Muscle of leg (tissue), 11 donors: ENCODE measurements around the gene TEX22. TPM values are rescaled to one million over a fixed set of nuclear protein-coding genes. Genes with fewer than 3 reads are reported as not detected.
"Not testable (repeated sequence)": the region's sequence is repeated elsewhere in the genome, so short reads cannot be mapped to it uniquely, and the experiment has no call there.

Experiments used
- DNase-seq: peaks from one replicate; pipeline ENCODE4 v3.0.0; 2013
- H3K27ac ChIP-seq: one replicate; pipeline ENCODE4 v1.5.1; 2013; ENCODE audit warnings: mild to moderate bottlenecking, low read length, control low read depth
- H3K27me3 ChIP-seq: one replicate; pipeline ENCODE4 v1.6.1; 2013; ENCODE audit warnings: low read length; ENCODE audit not compliant: control insufficient read depth, insufficient read depth
- H3K36me3 ChIP-seq: one replicate; pipeline ENCODE4 v1.6.1; 2013; ENCODE audit warnings: low read length; ENCODE audit not compliant: control insufficient read depth, insufficient read depth
- H3K4me1 ChIP-seq: one replicate; pipeline ENCODE4 v1.6.1; 2013; ENCODE audit warnings: low read length; ENCODE audit not compliant: control insufficient read depth, insufficient read depth
- H3K4me3 ChIP-seq: one replicate; pipeline ENCODE4 v1.5.1; 2013; ENCODE audit warnings: low read length, control low read depth
- H3K9me3 ChIP-seq: replicated peaks from 2 replicates; pipeline ENCODE4 v1.6.1; 2013; ENCODE audit warnings: low read depth, low read length; ENCODE audit not compliant: control insufficient read depth
- WGBS: methylation state at CpG from one replicate; pipeline ENCODE4 v1.1.5; 2013; ENCODE audit warnings: missing lambda C conversion rate; ENCODE audit not compliant: insufficient coverage; 5-methylcytosine and 5-hydroxymethylcytosine counted together
- polyA plus RNA-seq, 8 donors: library from polyadenylated mRNA; unstranded; fragments of 120-200 nt; gene quantifications; one replicate each; pipeline versions ENCODE4 v1.2.1 to v1.2.3, GENCODE V29; 2013; ENCODE audit warnings: inconsistent platforms in 1 of 8, low replicate concordance in 1 of 8; ENCODE audit not compliant: insufficient read length in 8 of 8, insufficient read depth in 1 of 8
- total RNA-seq: library from RNA; stranded (reverse); fragments of 120-200 nt; gene quantifications from one replicate; pipeline ENCODE4 v1.2.4, GENCODE V29; 2013

TEX22 gene
- total and polyA plus RNA-seq, 9 donors = 0.23 to 1.1 (median 0.49) TPM

DNA sequence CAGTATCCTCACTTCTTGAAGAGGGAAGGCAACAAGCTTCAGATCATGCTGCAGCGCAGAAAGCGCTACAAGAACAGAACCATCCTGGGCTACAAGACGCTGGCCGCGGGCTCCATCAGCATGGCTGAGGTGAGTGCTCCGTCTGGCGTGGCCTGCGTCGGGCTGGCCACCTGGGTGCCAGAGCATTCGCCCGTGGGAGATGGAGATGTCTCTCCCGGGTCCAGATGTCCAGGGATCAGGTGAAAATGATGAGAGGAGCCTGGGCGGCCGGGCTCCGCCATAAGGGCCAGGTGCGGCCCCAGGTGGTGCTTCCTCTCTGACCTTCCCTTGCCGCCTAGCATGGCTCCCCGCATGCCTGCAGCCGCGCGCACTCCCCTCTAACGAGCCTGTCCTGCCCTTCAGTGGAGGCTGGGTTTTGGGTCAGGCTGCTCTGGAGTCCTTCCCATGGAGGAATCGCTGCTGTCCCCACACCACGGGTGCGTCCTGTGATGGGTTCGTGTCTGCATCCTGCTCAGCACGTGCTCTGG, 43.2 kb upstream of the TEX22 start:
- Histone ChIP-seq H3K4me3 (no peak overlapping the region), H3K9me3 (no peaks in the 10 kb centered on the region), H3K27me3 (no peaks in the 10 kb centered on the region), H3K4me1 (no peaks in the 10 kb centered on the region), H3K36me3 (peaks cover 30% of the 10 kb centered on the region), H3K27ac (no peak overlapping the region)
- WGBS = 83% methylated on average over 25 of the region's 27 CpGs
- DNase-seq = no peak

DNA sequence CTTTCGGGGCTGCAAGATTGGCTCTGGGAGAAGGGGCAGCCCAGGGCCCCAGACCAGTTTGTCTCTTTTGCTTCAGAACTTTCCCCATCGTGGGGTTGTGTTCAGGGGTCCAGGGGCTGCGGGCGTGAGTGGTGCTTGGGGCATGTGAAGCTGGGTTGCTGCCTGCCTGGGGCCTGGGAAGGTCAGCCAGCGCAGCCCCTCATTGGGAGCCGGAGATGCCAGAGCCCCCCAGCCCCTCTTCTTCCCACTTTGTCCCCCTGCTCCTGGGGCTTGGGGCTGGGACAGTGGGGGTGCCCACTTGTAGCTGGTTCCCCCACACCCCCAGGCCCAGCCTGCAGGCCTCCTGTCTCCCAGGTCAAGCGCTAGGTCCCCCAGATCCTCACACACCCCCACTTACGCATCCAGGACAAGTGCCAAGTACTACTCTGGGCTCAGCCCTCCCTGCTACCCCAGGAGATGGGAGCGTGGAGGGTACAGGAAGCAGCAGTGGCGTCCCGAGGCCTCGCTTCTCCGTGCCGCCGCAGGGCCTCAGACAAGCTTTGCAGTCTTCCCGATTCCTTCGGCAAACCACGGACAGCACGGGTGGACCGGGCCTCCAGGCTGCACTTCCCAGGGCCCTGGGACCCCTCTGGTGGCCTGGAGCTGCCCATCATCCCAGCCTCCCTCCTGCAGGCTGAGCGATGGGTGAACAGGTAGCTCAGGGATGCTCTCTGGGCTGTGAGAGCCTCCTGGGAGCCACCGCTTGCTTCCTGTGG, 42.3 kb upstream of the TEX22 start:
- H3K4me1 ChIP-seq = no peaks in the 10 kb centered on the region
- no peak overlapping the region for H3K27ac ChIP-seq
- H3K27me3 ChIP-seq = no peaks in the 10 kb centered on the region
- no peak overlapping the region for H3K4me3 ChIP-seq
- no peak for DNase-seq
- 59% methylated on average over 15 of the region's 22 CpGs for WGBS
- H3K9me3 ChIP-seq = no peaks in the 10 kb centered on the region
- H3K36me3 ChIP-seq = peaks cover 35% of the 10 kb centered on the region

DNA sequence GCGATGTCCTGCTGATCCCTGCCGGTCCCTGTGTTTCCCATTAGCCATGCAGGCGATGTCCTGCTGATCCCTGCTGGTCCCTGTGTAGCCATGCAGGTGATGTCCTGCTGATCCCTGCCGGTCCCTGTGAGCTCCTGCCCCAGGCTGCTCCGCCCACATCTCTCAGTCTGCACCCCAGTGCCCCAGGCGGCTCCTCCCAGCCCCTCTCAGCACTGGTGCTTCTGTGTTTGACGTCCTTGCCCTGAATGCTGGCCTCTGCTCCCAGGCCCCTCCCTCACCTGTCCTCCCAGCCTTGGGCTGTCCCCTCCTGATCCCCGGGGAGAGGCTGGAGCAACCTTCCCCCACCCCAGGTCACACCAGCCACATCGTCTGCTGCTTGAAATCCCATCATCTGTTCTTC, 41.4 kb upstream of the TEX22 start:
- H3K27me3 ChIP-seq = no peaks in the 10 kb centered on the region
- no peak overlapping the region for H3K4me3 ChIP-seq
- no peaks in the 10 kb centered on the region for H3K9me3 ChIP-seq
- no peak for DNase-seq
- H3K4me1 ChIP-seq = no peaks in the 10 kb centered on the region
- peaks cover 36% of the 10 kb centered on the region for H3K36me3 ChIP-seq
- no peak overlapping the region for H3K27ac ChIP-seq
- WGBS = 55% methylated on average over 9 of the region's 9 CpGs

DNA sequence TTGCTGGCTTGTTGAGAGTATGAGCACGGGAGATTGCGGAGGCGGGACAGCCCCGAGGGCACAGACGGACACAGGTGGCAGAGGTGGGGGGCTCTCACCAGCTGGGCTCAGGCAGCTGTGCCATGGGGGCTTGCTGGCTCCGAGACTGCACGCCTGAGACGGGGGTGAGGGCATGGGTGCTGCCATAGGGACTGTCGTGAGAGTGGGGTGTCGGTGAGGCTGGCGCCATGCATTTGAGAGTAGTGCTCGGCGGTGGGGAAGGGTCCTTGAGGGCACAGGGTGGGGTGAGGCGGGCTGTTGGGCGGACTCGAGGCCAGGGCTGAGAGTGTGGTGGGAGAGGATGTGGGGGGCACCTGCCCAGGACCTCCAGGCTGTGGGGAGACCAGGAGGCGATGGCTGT, 40.7 kb upstream of the TEX22 start:
- Histone ChIP-seq H3K27me3 (no peaks in the 10 kb centered on the region), H3K27ac (no peak overlapping the region), H3K9me3 (no peaks in the 10 kb centered on the region), H3K4me3 (no peak overlapping the region), H3K4me1 (no peaks in the 10 kb centered on the region), H3K36me3 (peaks cover 36% of the 10 kb centered on the region)
- WGBS = 89% methylated on average over 16 of the region's 17 CpGs
- DNase-seq = no peak

DNA sequence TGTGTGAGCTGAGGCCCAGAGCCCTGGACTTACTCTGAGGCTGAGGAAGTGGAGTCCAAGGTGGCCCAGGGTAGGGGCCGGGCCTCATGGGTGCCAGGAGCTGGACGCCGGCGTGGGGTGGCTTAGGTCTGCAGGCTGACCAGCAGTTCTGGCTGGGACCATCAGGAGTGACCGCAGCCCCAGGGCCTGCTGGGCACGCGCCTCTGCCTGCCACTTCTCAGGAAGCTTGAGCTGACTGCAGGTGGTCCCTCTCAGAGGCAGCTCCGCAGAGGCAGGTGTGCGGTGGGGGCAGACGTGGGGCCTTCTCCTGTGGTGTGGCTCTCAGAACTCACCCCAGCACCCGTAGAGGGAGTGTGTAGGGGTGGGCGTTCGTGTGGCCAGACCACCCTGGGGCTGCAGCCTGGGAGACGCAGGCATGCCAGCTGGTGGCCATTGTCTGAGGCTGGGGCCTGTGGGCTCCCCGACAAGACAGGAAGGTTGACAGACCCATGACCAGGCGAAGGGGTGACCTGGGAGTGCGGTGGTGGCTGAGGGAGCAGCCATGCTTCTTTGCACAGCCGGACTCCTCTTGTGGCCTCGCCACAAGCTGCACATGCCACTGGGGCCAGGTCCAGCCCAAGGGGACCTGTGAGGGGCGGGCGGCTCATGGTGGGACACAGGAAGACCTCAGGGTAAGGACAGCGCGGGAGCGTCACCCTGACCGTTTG, 40.0 kb upstream of the TEX22 start:
- H3K36me3 ChIP-seq = peaks cover 36% of the 10 kb centered on the region
- DNase-seq = no peak
- no peaks in the 10 kb centered on the region for H3K4me1 ChIP-seq
- no peaks in the 10 kb centered on the region for H3K27me3 ChIP-seq
- H3K27ac ChIP-seq = no peak overlapping the region
- H3K9me3 ChIP-seq = no peaks in the 10 kb centered on the region
- WGBS = 95% methylated on average over 22 of the region's 25 CpGs
- H3K4me3 ChIP-seq = no peak overlapping the region

DNA sequence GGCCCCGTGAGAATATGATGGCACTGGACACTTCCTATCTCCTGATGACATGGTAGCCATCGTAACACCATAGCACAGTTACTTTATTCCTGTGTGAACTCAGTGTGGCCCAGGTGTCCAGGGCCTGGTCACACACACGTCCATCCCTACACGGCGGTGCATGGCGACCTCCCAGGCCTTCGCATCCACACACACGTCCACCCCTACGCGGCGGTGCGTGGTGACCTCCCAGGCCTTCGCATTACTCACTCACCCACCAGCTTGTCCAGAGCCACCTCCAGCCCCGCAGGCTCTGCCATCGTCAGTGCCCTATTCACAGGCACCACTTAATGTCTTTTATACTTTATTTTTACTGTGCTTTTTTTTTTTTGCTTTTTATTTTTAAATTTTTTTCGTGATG, 39.4 kb upstream of the TEX22 start:
- Histone ChIP-seq H3K36me3 (peaks cover 36% of the 10 kb centered on the region), H3K27ac (no peak overlapping the region), H3K27me3 (no peaks in the 10 kb centered on the region), H3K9me3 (no peaks in the 10 kb centered on the region), H3K4me3 (no peak overlapping the region), H3K4me1 (peaks cover 3% of the 10 kb centered on the region)
- whole genome bisulfite sequencing = 85% methylated on average over 10 of the region's 16 CpGs
- no peak for DNase-seq

DNA sequence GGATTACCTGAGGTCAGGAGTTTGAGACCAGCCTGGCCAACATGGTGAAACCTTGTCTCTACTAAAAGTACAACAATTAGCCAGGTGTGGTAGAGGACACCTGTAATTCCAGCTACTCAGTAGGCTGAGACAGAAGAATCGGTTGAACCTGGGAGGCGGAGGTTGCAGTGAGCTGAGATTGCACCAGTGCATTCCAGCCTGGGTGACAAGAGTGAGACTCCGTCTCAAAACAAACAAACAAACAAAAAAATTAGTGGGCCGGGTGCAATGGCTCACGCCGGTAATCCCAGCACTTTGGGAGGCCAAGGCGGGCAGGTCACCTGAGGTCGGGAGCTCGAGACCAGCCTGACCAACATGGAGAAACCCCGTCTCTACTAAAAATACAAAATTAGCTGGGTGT, 36.9 kb upstream of the TEX22 start:
- not testable (repeated sequence) for H3K9me3 ChIP-seq, H3K27ac ChIP-seq, H3K4me3 ChIP-seq, H3K4me1 ChIP-seq, H3K27me3 ChIP-seq, DNase-seq
- H3K36me3 ChIP-seq = peaks cover 21% of the 10 kb centered on the region
- 94% methylated on average over 2 of the region's 10 CpGs for WGBS

DNA sequence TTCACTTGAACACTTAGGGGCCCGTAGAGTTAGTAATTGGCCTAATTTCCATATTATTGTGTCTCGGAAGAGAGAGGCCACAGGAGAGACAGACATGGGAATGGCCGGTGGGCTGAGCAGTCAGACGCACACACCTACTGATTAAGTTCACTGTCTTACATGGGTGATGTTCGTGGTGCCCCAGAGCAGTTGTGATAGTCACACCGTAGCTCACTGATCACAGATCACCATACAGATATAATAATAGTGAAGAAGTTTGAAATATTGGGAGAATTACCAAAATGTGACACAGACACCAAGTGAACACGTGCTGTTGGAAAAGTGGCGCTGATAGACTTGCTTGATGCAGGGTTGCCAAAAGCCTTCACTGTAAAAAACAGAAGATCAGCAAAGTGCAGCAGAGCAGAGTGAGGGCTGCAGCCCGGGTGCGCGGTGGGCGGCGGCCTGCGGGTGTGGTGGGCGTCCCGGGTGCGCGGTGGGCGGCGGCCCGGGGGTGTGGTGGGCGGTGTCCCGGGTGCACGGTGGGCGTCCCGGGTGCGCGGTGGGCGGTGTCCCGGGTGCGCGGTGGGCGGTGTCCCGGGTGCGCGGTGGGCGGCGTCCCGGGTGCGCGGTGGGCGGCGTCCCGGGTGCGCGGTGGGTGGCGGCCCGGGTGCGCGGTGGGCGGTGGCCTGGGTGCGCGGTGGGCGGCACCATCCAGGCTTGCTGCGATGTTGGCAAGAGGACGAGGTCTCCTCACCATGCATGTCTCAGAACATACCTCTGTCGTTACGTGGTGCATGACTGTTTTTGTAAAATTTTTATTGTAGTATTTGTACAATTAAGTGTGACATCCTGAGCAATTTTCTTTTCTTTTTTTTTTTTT, 34.3 kb upstream of the TEX22 start:
- Histone ChIP-seq H3K4me1 (peaks cover 3% of the 10 kb centered on the region), H3K9me3 (no peaks in the 10 kb centered on the region), H3K27ac (no peak overlapping the region), H3K36me3 (peaks cover 38% of the 10 kb centered on the region), H3K27me3 (no peaks in the 10 kb centered on the region), H3K4me3 (no peak overlapping the region)
- 1% methylated on average over 36 of the region's 58 CpGs for WGBS
- no peak for DNase-seq

DNA sequence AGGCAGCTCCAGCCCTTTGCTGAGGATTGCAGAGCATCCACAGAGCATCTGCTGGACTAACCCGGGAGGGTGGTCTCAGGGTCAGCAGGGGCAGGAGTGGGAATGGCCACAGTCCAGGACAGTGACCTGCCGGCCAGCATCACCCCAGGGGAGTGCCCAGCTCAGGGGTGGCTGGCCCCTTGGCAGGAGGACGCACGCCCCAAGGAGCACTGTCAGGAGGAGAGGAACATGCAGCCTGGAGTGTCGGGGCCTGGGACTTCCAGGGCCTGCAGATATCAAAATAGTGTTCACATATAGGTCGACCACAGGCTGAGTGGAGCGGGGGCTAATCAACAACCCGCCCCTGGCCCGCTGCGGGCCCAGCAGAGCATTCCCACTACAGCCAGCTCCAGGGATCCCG, 33.2 kb upstream of the TEX22 start:
- 83% methylated on average over 5 of the region's 11 CpGs for WGBS
- H3K27me3 ChIP-seq = no peaks in the 10 kb centered on the region
- H3K4me1 ChIP-seq = peaks cover 3% of the 10 kb centered on the region
- no peaks in the 10 kb centered on the region for H3K9me3 ChIP-seq
- no peak for DNase-seq
- no peak overlapping the region for H3K27ac ChIP-seq
- H3K36me3 ChIP-seq = peaks cover 46% of the 10 kb centered on the region
- H3K4me3 ChIP-seq = no peak overlapping the region

DNA sequence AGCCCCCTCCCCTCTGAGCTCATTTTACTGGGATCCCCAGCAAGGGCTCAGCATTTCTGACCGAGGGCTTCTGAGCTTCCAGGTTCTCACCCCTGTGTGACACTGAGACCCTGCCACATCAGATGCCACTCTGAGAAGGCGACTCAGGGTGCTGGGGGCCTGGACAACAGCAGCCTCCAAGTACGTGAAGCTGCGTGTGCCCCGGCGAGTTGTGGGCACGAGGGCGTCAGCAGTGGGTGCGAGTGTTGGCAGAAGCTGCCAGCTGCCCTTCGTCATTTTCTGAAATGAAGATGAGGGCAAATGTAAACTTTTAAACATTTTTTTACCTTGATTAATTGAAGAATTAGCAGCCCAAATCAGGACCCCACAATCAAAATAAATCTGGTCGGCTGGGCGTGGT, 32.7 kb upstream of the TEX22 start:
- Histone ChIP-seq H3K27me3 (no peaks in the 10 kb centered on the region), H3K9me3 (no peaks in the 10 kb centered on the region), H3K4me3 (no peak overlapping the region), H3K4me1 (peaks cover 3% of the 10 kb centered on the region), H3K27ac (no peak overlapping the region), H3K36me3 (peaks cover 44% of the 10 kb centered on the region)
- no peak for DNase-seq
- 92% methylated on average over 6 of the region's 12 CpGs for WGBS
